Measurements from ENCODE around the gene CADPS.

DNA sequence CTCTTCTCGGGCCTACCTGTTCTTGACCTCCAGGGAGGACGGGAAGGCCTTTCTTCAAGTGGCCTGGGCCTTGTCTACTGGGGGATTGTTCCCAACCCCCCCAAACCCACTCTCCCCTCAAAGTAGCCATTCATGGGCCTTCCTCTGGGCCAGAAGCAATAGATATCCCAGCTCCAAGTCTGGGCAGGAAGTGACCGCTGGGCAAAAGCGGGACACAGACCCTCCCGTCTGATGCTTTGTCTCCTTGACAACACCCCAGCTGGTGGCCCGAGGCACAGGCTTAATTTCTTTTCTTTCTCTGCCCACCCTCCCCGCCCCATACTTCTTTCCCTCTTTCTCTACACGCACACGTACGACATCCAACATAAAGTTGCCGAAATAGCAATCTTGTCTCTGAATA lies 460.4 kb downstream of the CADPS start:
- TF ChIP-seq, protein P1, sequence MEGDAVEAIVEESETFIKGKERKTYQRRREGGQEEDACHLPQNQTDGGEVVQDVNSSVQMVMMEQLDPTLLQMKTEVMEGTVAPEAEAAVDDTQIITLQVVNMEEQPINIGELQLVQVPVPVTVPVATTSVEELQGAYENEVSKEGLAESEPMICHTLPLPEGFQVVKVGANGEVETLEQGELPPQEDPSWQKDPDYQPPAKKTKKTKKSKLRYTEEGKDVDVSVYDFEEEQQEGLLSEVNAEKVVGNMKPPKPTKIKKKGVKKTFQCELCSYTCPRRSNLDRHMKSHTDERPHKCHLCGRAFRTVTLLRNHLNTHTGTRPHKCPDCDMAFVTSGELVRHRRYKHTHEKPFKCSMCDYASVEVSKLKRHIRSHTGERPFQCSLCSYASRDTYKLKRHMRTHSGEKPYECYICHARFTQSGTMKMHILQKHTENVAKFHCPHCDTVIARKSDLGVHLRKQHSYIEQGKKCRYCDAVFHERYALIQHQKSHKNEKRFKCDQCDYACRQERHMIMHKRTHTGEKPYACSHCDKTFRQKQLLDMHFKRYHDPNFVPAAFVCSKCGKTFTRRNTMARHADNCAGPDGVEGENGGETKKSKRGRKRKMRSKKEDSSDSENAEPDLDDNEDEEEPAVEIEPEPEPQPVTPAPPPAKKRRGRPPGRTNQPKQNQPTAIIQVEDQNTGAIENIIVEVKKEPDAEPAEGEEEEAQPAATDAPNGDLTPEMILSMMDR (IDR thresholded peaks at IDR 0.05) = no peak
- no peak for TF ChIP-seq POLR2A (IDR thresholded peaks at IDR 0.05)
